Activated T-cell treated with anti-CD3 and anti-CD28 coated beads for 48 hours (primary cell): ENCODE data around the gene ARL15.

Experiments
- DNase-seq: peaks from one replicate; pipeline ENCODE4 v3.0.0-alpha.2; 2020; ENCODE audit warnings: low read depth

The ARL15 gene

DNA sequence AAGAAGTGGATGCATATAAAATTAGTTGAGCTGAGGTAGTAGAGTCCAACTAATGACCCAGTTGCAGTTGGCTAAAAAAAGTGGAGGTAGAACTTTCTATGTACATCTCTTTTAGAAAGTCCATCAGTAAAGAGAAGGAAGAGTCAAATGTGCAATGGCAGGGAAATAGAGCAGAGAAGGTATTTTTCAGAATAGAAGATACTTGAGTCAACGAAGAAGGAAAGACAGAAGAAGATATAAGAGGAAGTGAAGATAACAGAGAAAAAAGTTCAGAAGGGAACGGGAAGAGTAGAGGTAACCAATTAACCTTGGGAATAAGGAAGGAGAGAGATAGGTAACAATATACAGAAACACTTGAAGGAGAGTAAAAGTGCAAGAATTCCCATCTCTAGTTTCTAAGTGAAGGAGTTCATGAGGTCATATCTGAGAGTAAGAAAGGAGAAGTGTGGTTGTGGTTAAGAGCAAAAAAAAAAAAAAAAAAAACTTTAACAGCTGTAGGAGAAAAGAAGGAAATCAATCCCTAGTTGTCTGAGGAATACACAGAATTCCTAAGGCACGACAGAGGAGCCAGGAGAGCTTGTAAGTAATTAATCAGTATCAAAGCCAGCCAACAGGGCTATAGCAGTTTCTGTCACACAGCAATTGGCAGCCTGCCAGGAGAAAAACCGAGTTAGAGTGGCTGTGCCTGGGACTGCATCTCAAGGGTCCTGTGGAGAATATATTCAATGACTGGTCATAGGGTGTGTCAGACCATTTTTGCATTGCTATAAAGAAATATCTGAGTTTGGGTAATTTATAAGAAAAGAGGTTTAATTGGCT lies 61.0 kb downstream of the ARL15 start:
- DNase-seq, result no peak

- DNase-seq, result no peak
Observed at GRCh38 chr5:54247226-54247625, 63.1 kb downstream of the ARL15 start.

GRCh38 chr5:54243483-54244080 lies 66.8 kb downstream of the ARL15 start:
- no peak for DNase-seq

GRCh38 chr5:54242297-54242696 lies 68.1 kb downstream of the ARL15 start:
- DNase-seq, result no peak

DNA sequence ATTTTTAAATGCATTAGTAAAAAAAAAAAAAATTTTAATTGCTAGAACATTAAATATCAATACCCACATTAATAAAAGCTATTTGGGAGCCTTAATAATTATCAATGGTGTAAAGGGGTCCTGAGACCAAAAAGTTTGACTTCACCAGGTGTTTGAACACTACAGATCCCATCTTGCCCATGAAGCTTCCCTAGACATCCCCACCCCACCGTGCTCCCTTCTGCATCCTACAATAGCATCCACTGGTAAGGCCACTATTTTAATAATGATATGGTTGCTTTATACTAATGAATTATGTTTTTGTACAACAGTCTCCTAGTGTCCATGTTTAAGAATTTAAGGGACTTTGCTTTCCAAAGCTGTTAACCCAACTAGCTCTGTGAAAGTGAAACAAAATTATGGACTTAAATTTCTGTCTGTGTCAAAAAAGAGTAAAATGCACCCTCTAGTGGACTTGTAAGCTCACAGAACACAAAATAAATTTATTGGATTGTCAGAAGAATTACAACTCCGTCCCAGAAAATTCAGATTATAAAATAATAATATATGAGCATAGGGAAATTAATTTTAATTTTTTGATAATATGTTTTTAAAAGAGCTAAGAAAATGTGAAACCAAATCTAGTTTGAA lies 76.0 kb downstream of the ARL15 start:
- no peak for DNase-seq

GRCh38 chr5:54230936-54231685 lies 79.3 kb downstream of the ARL15 start:
- DNase-seq, result no peak

GRCh38 chr5:54229041-54229780 lies 81.2 kb downstream of the ARL15 start:
- peak; percentile 52 for DNase-seq

DNA sequence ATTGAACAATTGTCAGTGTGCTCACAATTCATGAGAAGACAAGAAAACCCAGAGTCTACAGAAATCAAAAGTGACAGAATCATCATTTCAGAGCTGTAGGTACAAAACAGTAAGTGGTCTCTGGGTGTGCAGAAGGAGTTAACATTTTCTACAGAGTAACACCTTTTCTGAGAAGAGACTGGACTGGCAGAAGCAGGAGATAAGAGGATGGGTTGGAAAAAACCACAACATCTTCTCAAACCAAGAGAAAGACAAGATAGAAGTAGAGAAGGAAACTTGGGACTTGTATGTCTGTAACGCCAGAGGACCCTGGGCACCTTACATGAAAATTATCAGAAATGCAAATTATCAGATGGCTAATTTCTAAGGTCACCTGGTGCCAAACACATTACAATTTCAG lies 82.6 kb downstream of the ARL15 start:
- no peak for DNase-seq

GRCh38 chr5:54227109-54227508 lies 83.3 kb downstream of the ARL15 start:
- no peak for DNase-seq

- DNase-seq, result no peak
Observed at GRCh38 chr5:54226215-54226614, 84.2 kb downstream of the ARL15 start.

GRCh38 chr5:54224103-54224826 lies 86.1 kb downstream of the ARL15 start:
- no peak for DNase-seq

DNA sequence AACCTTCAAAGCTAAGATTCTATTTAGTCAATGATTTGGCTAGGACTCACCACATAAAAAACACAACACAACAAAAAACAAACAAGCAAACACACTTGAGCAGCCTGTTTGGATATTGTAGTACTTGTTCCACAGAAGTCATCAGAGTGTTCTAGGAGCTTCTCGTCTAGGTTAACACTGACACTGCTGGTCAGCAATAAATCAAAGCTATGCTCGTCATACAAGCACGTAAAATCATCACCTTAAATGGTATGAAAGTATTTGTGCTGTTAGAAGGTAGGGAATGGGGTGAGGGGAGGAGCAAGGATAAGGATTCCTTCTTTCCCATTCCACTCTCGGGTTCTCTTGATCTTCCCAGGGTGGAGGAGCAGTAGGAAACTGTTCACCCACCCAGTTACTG lies 88.0 kb downstream of the ARL15 start:
- DNase-seq, result no peak

- no peak for DNase-seq
Observed at GRCh38 chr5:54221135-54221534, 89.2 kb downstream of the ARL15 start.

DNA sequence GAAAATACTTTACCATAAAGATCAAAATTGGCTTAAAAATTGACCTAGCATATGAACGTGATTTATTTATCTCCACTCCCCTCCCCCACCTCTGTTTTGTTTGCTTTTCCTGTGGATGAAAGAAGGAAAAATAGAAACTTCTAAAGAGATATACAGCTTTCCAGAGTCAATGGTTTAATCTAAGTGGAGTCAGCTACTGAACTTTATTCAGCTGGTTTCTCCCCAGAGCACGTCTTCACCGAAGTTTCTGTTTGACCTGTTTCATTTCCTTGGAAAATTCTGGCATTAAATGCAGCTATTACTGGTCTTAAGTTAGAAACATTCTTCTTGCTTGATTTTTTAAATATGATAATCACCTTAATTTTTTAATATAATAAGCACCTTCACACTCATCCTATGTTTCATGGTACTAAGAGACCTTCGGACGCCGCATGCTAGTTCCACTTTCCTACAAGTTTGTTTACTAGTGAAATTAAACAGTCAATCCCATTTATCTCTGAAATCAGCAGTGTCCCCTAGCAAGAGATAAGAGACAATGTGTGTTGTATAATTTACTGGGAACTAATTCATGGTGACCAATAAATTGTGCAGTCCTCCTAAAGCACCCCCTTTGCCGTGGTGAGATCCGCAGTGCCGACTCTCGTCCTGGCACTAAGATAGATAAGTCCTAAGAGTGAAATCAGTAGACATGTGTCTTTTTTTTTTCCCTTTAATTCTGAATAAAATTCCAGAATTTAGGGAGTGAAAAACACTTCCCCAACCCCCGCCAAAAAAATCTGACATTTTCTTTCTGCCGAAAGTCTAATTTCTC lies 89.9 kb downstream of the ARL15 start:
- no peak for DNase-seq

DNA sequence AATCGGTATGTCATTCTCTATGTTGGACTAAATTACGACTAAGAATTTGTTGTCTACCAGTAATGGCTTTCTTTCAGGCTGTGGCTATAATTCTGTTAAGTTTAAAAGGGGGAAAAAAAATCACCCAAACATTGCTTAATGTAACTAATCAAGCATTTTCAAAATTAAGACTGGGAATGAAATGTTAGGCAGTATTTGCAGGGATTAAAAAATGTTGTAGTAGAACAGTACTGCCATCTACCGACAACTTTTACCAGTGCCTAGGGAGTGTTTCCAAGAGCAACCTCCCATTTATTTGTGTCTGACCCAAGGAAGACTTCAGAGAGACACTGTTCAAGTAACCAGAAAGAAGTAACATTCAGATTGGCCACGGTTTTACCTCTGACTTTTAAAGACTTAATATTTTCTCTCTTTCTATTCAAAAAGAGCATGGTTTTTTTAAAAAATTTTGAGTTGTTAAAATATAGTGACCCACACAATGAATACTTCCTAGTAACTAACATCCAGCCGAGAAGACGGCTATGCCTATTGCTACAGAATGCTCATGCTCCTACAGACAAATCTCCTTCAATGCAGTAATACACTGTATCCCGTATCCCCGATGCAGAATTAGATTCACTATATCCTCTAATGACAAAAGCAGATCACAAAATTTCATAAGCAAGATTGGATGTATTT lies 92.4 kb downstream of the ARL15 start:
- DNase-seq, result no peak

GRCh38 chr5:54215233-54215736 lies 95.1 kb downstream of the ARL15 start:
- no peak for DNase-seq

DNA sequence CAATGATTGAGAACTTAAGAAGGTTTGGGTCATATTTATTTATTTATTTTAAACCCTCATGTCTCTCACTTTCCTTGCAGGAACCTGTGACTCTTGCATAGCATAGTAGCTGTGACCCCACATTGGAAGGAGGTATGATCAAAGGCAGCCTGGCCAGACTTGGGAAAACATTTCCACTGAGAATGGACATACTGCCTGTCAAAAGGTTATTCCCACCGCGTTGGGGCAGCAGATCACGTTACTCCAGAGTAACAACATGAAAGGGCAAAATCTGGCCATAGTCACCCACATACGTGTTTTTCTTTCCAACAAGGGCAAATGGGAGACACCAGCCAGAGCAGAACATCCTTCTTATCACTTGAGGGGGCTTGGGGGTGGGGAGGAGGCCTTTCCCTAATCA lies 95.7 kb downstream of the ARL15 start:
- no peak for DNase-seq

- DNase-seq, result no peak
Observed at GRCh38 chr5:54212331-54212730, 98.0 kb downstream of the ARL15 start.

GRCh38 chr5:54211912-54212311 lies 98.5 kb downstream of the ARL15 start:
- no peak for DNase-seq

DNA sequence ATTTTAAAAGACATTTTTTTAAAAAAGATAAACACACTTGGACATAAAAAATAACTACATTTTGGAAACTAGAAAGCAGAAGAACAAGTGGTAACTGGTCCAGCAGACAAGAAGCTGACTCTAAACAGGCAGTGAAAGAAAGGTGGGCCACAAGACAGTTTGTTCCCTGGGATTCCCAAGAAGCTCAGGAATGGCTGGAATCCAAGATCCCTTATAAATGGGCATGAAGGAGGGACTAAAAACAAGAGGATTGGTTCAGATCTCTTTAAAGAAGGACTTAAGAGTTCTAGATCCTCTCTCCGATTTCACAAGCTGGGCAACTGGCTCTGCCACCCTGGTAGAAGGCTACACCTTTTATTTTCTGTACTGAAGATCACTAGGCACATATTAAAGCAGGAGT lies 102.8 kb downstream of the ARL15 start:
- no peak for DNase-seq
